GM18520 (cell line): ENCODE measurements around the gene TBATA.

ENCODE experiments used
- ATAC-seq: cut with Tn5 transposase; IDR thresholded peaks from one replicate; pipeline ENCODE4 v1.9.1; 2021; ENCODE audit not compliant: unreplicated experiment

TBATA gene

DNA sequence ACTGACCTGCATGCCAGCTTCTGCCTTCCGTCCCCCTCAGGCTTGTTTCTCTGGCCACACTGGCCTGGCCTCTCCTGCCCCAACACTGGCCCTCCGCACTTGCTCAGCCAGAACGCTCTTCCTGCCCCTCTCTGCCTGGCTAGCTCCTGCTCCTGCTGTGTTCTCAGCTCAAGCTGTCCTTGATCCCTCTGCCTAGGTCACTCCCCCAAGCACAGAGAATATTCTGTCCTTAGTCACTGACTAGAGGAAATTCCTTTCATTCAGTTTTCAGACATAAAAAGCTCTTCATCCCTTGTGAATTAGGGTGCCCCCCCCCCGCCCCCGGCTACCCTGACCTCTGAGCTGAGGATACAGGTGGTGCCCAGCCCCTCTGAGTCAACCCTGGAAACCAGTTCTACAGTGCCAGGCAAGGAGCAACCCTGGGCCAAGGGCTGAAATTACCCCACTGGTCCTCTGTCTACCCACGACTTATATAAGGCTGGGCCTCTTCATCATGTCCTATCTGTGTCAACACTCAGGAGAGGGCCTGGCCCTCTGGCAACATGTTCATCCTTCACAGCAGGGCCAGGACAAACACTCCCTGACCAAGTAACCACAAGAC lies 23.9 kb upstream of the TBATA start:
- ATAC-seq = no peak

DNA sequence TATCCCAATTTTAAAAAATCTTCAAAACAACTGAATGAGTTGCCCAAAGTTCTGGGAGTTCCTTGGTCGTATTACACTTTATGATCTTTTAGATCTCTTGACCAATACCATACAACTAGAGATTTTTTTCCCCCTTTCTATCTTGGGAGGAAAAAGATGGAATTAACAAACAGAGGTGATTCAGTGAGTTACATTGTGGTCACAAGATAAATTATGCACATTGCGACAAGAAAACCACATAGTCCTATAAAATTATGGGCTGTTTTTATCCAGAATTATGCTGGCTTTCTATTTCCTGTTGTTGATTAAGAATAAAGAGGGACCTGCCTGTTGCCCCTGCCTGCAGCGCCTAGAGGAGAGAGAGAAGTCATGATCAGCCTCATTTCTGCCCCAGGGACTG lies 22.4 kb upstream of the TBATA start:
- ATAC-seq = no peak

DNA sequence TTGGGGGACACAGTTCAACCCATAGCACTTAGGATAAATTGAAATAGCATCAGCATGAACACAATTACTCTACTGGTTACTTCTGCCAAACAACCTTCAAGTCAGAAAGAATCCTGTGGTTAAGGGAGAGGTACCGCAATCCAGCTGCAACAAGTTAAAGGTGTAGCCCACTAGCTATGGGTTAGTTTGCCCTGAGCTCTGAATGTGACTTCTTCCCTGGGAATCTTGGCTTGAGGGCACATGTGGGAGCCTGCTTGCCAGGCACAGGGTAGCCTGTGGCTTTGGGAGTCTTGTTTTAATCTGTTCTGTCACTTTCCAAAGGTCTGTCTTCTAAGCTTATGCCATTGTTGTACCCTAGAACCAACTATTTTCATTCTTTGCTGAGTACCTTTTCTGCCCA lies 21.7 kb upstream of the TBATA start:
- no peak for ATAC-seq

DNA sequence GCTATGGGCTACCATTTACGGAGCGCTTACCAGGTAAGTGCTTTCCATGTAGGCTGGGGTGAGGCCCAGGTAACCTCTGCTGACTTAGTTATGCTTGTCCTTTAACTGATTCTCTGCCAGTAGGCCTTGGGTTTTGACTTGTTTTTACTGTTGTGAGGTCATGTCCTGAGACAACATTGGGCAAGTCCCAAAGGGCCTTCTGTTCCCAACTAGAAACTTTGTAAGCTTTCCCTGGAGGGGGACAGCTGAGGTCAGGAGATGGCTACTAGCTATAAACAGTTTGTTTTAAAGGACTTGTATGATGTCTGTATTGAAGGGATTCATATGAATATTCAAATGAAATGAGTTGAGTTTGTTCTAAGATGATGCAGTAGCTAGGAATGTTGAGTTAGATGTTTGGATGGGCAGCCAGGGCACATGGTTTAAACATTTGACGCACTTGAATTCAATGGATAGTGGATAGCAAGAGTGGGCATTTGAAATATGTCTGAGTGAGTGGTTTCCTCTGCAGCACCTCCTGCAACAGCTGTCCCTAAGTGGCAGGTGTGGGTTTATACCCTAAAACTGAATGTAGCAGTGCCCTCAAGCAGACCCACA lies 20.5 kb upstream of the TBATA start:
- no peak for ATAC-seq

DNA sequence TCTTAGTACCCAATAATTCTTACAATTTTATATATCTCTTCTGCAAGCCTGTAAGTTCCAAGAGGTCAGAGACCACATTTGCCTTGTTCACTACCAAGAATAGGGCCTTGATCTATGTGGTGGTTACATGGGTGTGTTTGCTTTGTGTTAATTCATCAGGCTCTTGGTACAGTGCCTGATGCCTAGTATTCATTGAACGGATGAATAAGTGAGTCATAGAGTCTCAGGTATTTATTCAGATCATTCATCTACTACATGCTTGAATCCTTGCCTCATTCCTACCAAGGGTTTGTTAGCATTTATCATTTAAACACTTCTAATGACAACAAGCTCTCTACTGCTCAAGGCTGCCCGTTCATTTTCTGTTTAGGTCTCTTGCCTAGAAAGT lies 19.2 kb upstream of the TBATA start:
- ATAC-seq = no peak

DNA sequence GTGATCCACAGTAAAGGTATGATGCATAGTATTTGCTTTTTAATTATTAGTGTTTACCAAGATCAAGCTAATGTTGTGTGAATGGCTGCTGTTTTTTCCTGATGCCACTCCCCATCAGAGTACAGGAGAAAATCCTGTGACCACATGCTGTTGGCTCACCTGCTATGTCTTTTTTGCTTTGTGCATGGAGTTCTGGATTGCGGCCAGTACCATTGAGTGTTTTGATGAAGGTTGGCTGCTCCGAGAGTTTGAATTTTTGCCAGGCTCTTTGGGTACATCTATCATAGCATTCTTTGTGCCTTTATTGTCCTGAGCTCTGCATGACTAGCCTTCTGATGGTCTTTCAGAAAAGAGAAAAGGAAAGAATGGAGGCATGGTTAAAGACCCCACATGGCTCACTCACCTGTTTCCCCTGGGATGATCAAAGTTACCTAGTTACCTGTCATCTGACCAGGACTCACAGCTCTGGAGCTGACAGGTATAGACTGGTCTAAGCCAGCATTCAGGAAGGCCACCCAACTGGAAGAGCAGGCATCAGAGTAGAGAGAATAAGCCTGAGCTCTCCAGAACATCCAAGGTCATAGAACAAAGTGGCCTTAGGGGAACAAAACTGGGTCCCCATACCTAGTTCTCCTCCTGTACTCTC lies 18.7 kb upstream of the TBATA start:
- ATAC-seq = no peak

DNA sequence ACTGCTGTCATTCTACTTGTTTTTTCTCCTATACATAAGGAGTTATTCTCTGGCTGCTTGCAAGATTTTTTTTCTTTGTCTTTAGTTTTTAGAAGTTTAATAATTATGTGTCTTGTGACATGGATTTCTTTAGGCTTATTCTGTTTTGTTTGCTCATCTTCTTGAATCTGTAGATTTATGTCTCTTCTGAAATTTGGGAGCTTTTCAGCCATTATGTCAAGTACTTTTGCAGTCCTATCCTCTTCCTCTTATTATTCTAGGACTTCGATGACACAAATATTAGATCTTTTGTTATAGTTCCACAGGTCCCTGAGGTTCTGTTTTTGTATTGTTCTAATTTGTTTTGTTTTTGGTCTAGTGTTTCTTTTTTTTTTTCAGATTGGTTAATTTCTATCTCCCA lies 16.7 kb upstream of the TBATA start:
- ATAC-seq = no peak

DNA sequence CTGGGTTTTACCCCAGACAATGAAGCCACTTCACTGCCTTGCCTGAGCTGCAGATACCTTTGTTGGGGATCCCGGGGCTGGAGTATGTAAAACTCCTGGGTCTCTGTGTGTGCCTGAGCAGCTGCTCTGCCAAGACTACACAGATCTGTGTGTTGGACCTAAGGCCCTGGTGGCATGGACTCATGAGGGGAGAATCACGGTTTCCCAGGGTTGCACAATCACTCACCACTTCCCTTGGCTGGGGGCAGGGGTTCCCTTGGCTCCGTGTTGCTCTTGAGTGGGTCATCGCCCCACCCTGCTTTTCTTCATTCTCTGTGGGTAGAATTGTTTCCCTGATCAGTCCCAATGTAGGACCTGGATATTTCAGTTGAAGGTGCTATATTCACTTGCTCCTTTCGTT lies 13.9 kb upstream of the TBATA start:
- no peak for ATAC-seq

DNA sequence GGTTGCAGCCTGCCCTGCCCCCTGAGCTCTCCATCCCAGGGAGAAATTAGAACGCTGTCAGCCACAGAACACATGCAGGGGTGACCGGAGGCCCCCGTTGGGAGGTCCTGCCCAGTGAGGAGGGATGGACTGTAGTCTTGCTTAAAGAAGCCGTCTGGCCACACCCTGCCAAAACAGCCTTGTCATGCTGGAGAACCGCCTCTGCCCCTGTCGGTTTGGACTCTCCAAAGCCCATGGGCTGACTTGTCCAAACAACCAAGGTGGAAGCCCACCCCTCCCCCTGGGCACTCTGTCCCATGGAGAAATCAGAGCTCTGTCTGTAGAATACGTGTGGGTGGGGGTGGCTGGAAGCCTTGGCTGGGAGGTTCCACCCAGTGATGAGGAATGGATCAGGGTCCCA lies 12.7 kb upstream of the TBATA start:
- no peak for ATAC-seq

DNA sequence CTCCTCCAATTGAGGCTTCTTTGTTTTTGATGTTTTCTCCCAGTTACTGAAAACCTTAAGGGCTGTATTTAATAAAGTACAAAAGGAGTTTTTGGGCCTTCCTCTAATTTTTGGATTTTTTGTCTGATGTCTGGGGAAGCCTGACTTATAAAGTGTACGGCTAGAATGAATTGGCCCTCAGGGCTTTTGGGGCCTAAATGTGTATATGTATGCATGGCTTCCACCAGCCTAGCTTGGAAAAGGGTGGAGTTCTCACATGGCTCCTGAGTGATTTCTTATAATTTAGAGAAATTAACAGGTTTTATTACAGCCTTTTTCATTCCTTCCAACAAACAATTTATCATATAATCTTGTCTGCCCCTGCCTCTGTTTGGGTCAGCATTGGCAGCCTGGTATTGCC lies 10.4 kb upstream of the TBATA start:
- no peak for ATAC-seq

DNA sequence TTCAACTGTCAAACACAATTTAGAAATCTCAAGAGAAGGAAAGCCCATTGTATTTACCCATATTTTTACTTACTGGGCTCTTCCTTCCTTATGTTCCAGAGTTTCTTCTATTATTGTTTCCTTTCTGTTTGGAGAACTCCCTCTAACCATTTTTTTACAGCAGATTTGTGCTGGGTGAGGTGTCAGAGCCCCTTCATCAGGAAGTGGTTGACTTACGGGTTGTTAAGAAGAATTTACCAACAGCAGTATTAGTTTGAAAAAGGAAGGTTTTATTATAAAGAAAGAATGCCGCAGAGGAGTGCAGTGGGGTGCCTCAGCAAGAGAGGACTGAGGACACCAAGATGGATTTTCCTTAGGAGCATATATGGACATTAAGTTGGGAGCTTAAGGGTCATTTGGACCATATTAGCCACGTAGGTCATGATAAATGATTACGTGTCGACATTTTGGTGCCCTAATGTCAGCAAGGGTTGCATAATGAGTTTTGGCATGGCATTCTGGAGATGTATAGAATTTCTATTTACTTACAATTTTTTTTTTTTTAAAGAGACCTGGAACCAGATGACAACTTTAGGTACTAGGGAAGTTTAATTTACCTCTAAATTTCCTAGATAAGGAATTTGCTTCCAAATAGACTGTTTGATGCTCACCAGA lies 6.3 kb upstream of the TBATA start:
- no peak for ATAC-seq

DNA sequence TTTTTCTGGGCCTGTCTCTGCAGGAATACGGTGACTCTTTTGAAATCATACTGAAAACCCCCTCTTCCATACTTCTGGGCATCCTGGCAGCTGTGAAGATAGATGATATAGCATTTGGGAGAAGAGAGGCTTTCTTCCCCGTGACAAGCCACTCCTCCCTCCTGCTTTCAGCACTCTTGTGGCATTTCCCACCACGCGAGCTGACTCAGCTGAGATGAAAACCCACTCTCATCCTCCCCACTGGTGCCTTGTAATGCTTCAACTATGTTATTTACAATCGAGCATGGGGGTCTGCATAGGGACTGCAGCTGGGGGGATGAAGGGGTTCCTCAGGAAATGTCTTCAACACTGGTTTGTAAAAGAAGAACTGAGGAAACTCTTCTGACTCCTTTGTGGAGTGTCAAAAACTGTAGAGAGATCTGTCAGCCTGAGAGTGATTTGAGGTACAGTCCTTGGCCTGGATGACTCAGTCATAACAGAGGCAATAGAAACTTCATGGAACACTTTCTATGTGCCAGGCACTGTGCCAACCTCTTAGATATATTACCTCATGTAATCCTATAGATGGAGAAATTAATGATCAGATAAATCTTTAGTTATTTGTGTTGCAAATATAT lies 1.7 kb upstream of the TBATA start:
- no peak for ATAC-seq

DNA sequence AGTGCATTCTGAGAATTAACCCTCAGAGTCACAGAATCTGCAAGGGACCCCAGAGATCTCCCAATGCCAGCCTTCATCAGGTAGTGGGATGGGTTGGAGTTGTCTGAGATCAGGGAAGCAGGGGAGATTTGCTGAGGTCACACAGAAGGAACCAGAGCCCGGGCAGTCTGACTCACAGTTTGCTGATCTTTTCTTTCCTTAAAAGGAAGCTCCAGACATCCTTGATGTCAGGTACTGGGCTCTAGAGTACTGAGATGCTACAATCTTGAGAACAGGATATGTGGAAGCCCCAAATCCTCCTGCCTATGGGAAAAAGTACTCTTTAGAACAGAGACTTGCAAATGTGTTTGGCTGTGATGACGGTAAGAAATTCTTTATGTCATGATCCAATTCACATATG lies 706 bp downstream of the TBATA start:
- no peak for ATAC-seq

DNA sequence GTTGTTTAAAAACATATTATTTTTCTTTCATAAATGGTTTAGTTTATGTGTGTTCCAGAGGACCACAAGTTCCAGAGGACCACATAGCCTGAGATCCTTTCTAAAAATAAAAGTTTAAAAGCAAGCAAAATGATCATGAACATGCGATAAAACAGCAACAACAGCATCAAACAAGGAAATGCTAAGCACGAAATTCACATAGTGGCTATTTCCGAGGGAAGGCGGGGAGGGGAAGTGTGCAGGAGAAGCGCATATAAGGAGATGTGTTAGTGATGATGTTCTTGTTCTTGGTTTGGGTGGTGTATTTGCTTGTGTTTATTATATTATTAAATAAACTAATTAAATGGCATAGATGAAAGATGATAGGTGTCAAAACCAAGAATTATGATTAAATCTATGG lies 1.2 kb downstream of the TBATA start:
- ATAC-seq = no peak

DNA sequence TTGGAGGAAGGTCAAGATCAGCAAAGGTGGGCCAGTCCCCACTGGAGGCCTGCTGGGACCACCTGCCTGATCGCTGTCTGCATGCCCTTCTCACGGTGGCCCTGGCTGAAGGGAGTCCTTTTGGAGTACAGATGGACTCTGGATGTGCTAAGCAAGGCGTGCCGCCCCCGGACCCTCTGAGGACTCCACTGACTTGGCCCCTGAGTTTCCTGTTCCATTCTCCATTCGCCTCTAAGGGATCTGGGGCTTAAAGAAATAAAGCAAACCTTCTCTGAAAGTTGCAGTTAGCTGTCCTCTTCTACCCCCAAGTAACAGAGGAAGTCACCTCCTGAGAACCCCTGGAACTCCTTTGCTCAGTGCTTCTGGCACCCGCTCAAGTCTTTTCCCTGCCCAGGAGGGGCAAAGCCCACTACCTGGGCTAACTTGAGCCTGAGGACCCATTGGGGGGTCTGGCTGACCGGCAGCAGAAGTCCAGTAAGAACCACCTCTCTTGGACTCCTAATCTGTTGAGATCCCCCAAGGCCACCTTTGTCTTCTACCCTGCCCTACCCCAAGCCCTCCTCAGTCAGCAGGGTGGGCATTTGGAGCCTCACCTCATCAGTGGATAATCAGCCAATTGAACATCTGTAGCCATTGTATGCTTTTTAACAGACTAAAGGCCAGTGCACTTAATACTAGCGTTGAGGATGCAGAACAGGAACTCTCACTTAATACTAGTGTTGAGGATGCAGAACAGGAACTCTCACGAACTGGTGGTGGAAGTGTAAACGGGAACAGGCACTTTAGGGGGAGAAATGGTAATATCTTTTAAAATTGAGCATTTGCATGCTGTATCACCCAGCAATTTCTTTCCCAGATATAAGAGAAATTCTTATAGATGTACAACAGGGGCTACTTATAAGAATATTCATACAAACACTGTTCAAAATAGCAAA lies 2.2 kb downstream of the TBATA start:
- no peak for ATAC-seq

DNA sequence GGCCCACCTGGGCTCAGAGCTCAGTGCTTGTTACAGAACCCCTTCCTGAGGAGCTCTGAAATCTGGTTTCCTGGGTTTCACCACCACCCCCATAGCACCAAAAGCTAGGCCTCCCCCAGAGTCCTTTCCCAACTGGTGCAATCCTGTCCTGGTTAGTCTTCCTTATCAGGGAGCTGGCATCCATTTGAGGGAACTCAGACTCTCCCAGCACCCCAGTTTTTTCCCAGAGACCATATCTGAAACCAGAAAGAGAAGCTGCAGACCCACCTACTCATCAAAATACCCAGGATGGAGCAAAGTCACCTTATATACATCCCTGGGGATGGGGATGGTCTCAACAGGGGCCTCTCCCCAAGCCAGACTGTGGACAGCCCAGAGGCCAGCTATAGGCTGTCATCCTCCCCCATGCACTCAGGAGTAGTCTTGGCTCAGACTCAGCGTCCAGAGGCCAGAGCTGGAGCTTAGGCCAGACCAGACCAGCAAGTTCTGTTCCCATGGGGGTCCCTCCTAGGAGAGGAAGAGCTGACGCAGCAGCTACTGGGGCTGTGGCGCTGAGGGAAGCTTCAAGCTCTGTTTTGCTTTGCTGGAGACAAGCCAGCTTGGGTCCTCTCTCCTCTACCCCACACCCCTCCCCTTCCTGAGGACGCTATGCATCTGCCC lies 3.0 kb downstream of the TBATA start:
- ATAC-seq = no peak

DNA sequence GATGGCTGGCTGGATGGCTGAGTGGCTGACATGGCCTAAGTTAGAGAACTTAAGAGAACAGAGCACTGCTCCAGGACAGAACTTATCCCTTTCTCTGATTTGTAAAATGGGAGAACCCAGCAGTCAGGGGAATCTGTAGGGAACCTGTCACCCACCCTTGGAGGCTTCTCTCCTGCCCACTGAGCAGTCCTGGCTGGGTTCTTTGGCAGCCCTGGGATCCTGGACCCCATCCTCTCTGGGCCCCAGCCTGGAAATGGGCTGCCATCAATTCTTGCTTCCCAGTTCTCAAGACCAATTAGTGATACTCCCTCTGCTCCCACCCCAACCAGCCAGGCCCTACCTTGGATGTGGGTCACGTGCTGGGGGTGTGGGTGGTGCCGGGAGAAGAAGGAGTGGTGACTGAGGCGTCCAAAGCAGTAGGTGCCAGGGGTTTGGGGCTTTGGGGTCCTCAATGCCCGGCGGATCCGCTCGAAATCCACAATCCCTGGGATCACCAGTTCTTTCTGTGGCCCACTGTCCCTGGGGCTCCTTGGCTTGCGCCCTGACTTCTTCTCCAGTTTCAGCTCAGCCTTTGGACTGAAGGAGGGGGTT lies 3.6 kb downstream of the TBATA start:
- ATAC-seq = no peak

DNA sequence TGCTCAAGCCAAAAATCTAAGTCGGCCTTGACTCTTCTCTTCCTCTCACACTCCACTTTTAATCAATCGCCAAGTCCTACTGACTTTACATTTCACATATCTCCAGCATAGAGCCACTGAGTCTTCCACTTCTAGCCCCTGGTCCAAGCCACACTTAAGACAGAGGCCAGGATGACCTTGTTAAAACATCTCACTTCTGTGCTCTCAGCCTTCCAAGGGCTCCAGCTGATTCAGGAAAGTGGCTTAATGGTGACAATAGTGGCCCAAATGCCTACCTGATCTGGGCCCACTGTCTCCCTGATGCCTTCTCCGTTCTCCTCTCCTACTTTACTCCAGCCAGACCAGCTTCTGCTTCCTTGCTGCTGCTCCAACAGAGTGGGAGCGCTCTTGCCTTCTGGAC lies 4.4 kb downstream of the TBATA start:
- no peak for ATAC-seq

DNA sequence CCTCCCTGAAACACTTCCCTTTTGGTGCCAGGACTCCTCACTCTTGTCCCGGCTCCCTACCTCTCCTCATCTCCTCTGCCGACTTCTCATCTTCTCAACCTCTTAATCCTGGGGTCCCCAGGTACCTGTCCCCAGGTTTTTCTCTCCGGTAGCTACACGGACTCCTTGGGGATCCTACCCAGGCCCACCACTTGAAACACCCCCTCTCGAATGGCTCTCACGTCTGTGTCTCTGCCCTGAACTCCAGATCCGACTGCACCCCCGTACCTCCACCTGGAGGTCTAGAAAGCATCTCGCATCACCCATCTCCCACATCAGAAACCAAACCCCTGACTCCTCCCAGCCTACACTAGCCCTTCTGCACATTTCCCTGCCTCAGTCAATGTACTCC lies 4.8 kb downstream of the TBATA start:
- ATAC-seq = no peak
